PFSK-1 (cell line): Measurements from ENCODE around the gene OLFML1.

Experiments used
- FOXP2 ChIP-seq: optimal IDR thresholded peaks from 2 replicates; pipeline ENCODE3; 2011; ENCODE audit warnings: borderline replicate concordance, control low read depth, inconsistent platforms; ENCODE audit not compliant: insufficient read depth; ENCODE audit errors: extremely low read length, extremely low read depth
- POLR2AphosphoS5 ChIP-seq: IDR thresholded peaks from 2 replicates; pipeline ENCODE4 v1.6.1; 2012; ENCODE audit warnings: low read depth, mild to moderate bottlenecking, control low read depth, low read length, moderate library complexity
- REST ChIP-seq, 2 experiments: IDR thresholded peaks; 2 replicates each; pipeline versions ENCODE4 v1.6.1 to v1.8.0; 2011 to 2012; ENCODE audit warnings: low read depth in 2 of 2, low read length in 2 of 2, control low read depth in 1 of 2, inconsistent platforms in 1 of 2, mild to moderate bottlenecking in 1 of 2, moderate library complexity in 1 of 2; ENCODE audit not compliant: insufficient read depth in 1 of 2
- SIN3A ChIP-seq: IDR thresholded peaks from 2 replicates; pipeline ENCODE4 v1.6.1; 2012; ENCODE audit warnings: mild to moderate bottlenecking, low read length, moderate library complexity, borderline replicate concordance; ENCODE audit not compliant: insufficient read depth
- TAF1 ChIP-seq: IDR thresholded peaks from 2 replicates; pipeline ENCODE4 v1.6.1; 2012; ENCODE audit warnings: low read length, control low read depth, borderline replicate concordance; ENCODE audit not compliant: insufficient read depth

DNA sequence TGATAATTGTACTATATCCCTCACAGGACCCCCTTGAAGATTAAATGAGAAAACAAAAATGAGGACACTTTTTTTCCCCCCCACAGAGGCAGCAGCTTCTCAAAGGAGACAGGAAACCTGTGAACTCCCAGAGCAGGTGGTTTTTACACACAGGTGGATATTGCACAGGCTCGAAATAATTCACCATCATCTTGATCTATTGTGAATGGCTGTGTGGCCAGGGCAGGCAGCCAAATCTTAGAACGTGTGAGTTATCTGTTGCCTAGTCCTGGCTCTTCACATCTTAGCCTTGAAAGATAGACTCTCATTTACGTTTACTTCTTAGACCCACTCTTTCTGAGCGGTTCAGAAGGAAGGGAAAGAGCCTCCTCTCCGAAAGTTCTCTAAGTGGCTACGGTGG lies 52.0 kb downstream of the OLFML1 start:
- no peak for TF ChIP-seq POLR2AphosphoS5
- no peak for TF ChIP-seq SIN3A
- no peak for TF ChIP-seq REST (IDR thresholded peaks at IDR 0.05; ENCODE audit: insufficient read depth in 1 of 2, low read depth in 2 of 2, low read length in 2 of 2)
- TF ChIP-seq TAF1 = no peak
- no peak for TF ChIP-seq FOXP2
